ENCODE measurements around the gene HOXC5.

HOXC5 gene

DNA sequence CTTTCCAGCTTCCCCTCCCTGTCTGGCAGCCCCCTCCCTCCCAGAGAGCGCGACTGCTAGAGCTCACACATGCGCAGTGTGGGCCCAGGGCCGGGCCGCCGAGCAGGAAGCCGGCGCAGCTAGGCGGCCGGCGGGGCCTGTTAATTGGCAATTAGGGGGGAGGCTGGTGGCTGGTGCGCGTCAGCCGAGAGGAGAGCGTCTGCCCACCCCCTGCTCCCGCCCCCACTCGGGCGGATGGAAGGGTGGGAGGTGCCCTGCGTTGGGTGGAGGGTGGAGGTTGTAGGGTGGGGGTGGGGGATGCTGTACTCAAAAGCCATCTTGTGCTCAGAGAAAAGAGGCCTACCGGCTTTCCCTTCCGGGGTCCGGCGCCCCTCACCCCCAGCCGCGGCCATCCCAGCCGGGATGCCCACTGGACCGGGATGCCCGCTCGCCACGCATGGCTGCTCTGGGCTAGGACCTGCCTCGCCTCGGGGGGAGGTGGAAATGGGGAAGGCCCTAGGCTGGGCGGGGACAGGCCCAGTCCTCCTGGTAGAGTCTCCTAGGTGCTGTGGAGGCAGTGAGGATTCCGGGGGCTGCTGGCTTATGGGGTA lies 14.9 kb upstream of the HOXC5 start:
- POLR2A ChIA-PET, result no interaction called here
- CTCF ChIA-PET, result interaction anchor here (1.1 to 2.6 kb wide), 3 partner anchors 9 to 196 kb away, joined by 3 to 7 read pairs (median 7); partner anchors contain the start of gene HOXC5

DNA sequence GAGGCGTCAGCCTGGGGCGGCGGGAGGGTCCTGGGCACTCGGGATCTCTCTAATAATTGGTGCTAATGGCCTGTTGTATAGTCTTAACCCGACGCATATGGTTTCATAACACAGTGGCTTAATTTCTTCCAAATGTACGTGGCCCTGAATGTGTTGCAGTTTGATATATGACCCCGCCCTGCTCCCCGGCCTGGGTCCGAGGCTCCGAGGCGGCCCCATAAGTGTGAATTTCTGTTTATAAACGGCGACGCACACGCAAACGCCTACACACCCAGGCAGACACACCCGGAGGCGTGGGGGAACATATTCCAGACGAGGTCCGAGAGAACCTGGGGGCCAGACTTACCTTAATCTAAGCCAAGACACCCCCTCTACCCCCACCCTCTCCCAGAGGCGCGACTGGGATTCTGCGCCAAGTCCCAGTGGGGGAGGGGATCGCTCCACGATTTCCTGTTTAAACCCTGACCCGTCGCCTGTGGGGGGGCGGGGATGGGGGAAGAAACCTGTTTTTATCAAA lies 14.3 kb upstream of the HOXC5 start:
- ChIA-PET POLR2A (no interaction called here), CTCF (interaction anchor here (1.1 kb wide), 1 partner anchor 9 kb away, joined by 3 read pairs; no protein-coding TSS in a partner anchor)
- H3K4me1 ChIP-seq (ENCODE audit: control extremely low read depth in 1 of 4, control insufficient read depth in 4 of 4, insufficient read depth in 4 of 4, low read length in 3 of 4), result peaks cover 0 to 19% (median 9%) of the 10 kb centered on the region in 4 experiments
- DNase-seq, result no peak
- H3K27ac ChIP-seq (ENCODE audit: insufficient read depth in 1 of 2, low read depth in 1 of 2, low read length in 2 of 2, poor library complexity in 1 of 2, severe bottlenecking in 2 of 2), result peak overlapping the region in 1 of 2 experiments; percentile 54
- peak overlapping the region in 3 of 7 experiments; percentile 26 to 64 (median 59) for H3K4me3 ChIP-seq (ENCODE audit: control insufficient read depth in 1 of 7, extremely low read depth in 1 of 7, insufficient read depth in 4 of 7, low read depth in 2 of 7, low read length in 6 of 7)
- peaks cover 0 to 4% (median 0%) of the 10 kb centered on the region in 5 experiments for H3K9me3 ChIP-seq (ENCODE audit: control extremely low read depth in 1 of 5, control insufficient read depth in 4 of 5, insufficient read depth in 2 of 5, low read depth in 1 of 5, low read length in 4 of 5)
- no peaks in the 10 kb centered on the region for H3K36me3 ChIP-seq (ENCODE audit: control insufficient read depth in 4 of 4, insufficient read depth in 4 of 4, low read length in 3 of 4)
- 26% methylated on average over 15 of the region's 29 CpGs for WGBS (ENCODE audit: insufficient coverage)
- H3K27me3 ChIP-seq (replicated peaks in 2 of 5; ENCODE audit: control insufficient read depth in 4 of 5, insufficient read depth in 5 of 5, low read length in 4 of 5), result peaks cover 5 to 99% (median 56%) of the 10 kb centered on the region in 5 experiments

More for the DNA sequence above, 14.9 kb upstream of the HOXC5 start:
- peaks cover 0 to 19% (median 9%) of the 10 kb centered on the region in 4 experiments for H3K4me1 ChIP-seq (ENCODE audit: control extremely low read depth in 1 of 4, control insufficient read depth in 4 of 4, insufficient read depth in 4 of 4, low read length in 3 of 4)
- H3K4me3 ChIP-seq (ENCODE audit: control insufficient read depth in 1 of 7, extremely low read depth in 1 of 7, insufficient read depth in 4 of 7, low read depth in 2 of 7, low read length in 6 of 7), result peak overlapping the region in 5 of 7 experiments; percentile 10 to 64 (median 27)
- H3K36me3 ChIP-seq (ENCODE audit: control insufficient read depth in 4 of 4, insufficient read depth in 4 of 4, low read length in 3 of 4), result no peaks in the 10 kb centered on the region
- 5% methylated on average over 18 of the region's 34 CpGs for WGBS (ENCODE audit: insufficient coverage)
- peak; percentile 48 to 66 (median 61) for DNase-seq
- H3K27me3 ChIP-seq (replicated peaks in 2 of 5; ENCODE audit: control insufficient read depth in 4 of 5, insufficient read depth in 5 of 5, low read length in 4 of 5), result peaks cover 5 to 99% (median 58%) of the 10 kb centered on the region in 5 experiments
- peaks cover 0 to 4% (median 0%) of the 10 kb centered on the region in 5 experiments for H3K9me3 ChIP-seq (ENCODE audit: control extremely low read depth in 1 of 5, control insufficient read depth in 4 of 5, insufficient read depth in 2 of 5, low read depth in 1 of 5, low read length in 4 of 5)
- peak overlapping the region in 1 of 2 experiments; percentile 54 for H3K27ac ChIP-seq (ENCODE audit: insufficient read depth in 1 of 2, low read depth in 1 of 2, low read length in 2 of 2, poor library complexity in 1 of 2, severe bottlenecking in 2 of 2)

DNA sequence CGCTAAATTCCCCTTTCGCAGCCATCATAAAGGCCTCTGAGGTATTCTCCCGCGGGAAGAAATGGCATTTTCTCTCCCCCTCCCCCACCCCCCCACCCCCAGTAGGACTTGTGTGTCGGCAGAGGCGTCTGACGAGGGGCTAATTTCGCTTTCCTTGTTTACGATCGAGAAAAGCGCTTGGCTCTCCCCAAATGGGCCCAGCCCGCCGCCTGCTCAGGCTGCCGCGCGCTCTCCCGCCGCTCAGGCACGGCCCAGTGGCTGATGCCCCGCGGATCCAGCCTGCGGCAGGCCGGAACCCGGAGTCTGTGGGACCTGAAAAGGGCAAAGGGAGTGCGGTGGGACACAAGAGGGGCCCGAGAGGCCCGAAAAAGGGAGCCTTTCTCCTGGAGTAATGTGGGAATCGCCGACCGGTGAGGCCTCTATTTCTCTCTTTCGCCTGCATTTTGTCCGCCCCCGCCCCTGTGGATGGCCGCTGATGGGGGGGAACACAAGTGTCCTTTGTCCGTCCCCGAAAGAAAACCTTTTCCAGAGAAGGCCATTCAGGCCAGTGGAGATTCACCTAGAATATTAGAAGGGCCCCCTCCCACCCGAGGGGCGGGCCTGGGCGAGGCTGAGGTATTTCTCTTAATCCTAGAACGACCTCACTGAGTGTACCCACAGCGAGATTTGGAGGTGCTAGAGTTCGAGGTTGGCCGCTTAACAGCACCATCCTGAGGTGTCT lies 13.6 kb upstream of the HOXC5 start:
- Histone ChIP-seq H3K27me3 (replicated peaks in 2 of 5; ENCODE audit: control insufficient read depth in 4 of 5, insufficient read depth in 5 of 5, low read length in 4 of 5) (peaks cover 5 to 98% (median 55%) of the 10 kb centered on the region in 5 experiments), H3K9me3 (ENCODE audit: control extremely low read depth in 1 of 5, control insufficient read depth in 4 of 5, insufficient read depth in 2 of 5, low read depth in 1 of 5, low read length in 4 of 5) (peaks cover 0 to 4% (median 0%) of the 10 kb centered on the region in 5 experiments), H3K4me1 (ENCODE audit: control extremely low read depth in 1 of 4, control insufficient read depth in 4 of 4, insufficient read depth in 4 of 4, low read length in 3 of 4) (peaks cover 0 to 17% (median 9%) of the 10 kb centered on the region in 4 experiments), H3K4me3 (ENCODE audit: control insufficient read depth in 1 of 7, extremely low read depth in 1 of 7, insufficient read depth in 4 of 7, low read depth in 2 of 7, low read length in 6 of 7) (no peak overlapping the region), H3K27ac (ENCODE audit: insufficient read depth in 1 of 2, low read depth in 1 of 2, low read length in 2 of 2, poor library complexity in 1 of 2, severe bottlenecking in 2 of 2) (no peak overlapping the region), H3K36me3 (ENCODE audit: control insufficient read depth in 4 of 4, insufficient read depth in 4 of 4, low read length in 3 of 4) (no peaks in the 10 kb centered on the region)
- no peak for DNase-seq
- ChIA-PET POLR2A (no interaction called here), CTCF (no interaction called here)
- WGBS (ENCODE audit: insufficient coverage), result 26% methylated on average over 24 of the region's 43 CpGs

DNA sequence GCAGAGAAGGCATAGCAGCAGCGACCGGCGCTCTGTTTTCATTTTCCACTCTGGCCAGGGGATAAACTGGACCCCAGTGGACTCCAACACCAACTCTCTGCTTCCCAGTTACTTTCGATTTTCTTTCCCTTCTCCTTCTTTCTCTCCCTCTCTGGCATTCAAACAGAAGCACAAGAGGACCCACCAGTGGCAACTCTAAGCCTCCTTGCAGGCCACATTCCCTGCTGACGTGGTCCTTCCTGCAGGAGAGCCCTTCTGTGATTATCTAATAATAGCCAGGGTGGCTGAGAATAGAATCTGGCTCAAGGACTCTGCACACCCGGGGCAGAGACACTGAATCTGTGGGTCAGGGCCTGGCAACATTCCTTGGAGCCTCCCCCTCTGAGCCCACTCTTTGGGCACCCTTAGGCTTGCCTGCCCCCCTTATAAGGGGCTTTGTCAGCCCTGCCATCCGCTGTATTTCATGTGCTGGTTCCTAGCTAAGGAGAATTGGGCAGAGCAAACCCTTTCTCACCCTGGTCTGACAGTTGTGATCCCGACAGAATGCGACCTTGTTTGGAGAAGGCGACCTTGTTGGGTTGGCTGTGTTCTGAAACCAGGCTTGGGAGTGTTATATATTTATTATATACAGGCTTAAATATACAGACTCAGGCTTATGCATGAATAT lies 12.8 kb upstream of the HOXC5 start:
- Histone ChIP-seq H3K4me3 (ENCODE audit: control insufficient read depth in 1 of 7, extremely low read depth in 1 of 7, insufficient read depth in 4 of 7, low read depth in 2 of 7, low read length in 6 of 7) (no peak overlapping the region), H3K27me3 (replicated peaks in 2 of 5; ENCODE audit: control insufficient read depth in 4 of 5, insufficient read depth in 5 of 5, low read length in 4 of 5) (peaks cover 9 to 98% (median 50%) of the 10 kb centered on the region in 5 experiments), H3K9me3 (ENCODE audit: control extremely low read depth in 1 of 5, control insufficient read depth in 4 of 5, insufficient read depth in 2 of 5, low read depth in 1 of 5, low read length in 4 of 5) (peaks cover 0 to 4% (median 0%) of the 10 kb centered on the region in 5 experiments), H3K27ac (ENCODE audit: insufficient read depth in 1 of 2, low read depth in 1 of 2, low read length in 2 of 2, poor library complexity in 1 of 2, severe bottlenecking in 2 of 2) (no peak overlapping the region), H3K36me3 (ENCODE audit: control insufficient read depth in 4 of 4, insufficient read depth in 4 of 4, low read length in 3 of 4) (no peaks in the 10 kb centered on the region), H3K4me1 (ENCODE audit: control extremely low read depth in 1 of 4, control insufficient read depth in 4 of 4, insufficient read depth in 4 of 4, low read length in 3 of 4) (peaks cover 0 to 15% (median 9%) of the 10 kb centered on the region in 4 experiments)
- ChIA-PET POLR2A (no interaction called here), CTCF (no interaction called here)
- 46% methylated on average over 5 of the region's 10 CpGs for WGBS (ENCODE audit: insufficient coverage)
- no peak for DNase-seq

DNA sequence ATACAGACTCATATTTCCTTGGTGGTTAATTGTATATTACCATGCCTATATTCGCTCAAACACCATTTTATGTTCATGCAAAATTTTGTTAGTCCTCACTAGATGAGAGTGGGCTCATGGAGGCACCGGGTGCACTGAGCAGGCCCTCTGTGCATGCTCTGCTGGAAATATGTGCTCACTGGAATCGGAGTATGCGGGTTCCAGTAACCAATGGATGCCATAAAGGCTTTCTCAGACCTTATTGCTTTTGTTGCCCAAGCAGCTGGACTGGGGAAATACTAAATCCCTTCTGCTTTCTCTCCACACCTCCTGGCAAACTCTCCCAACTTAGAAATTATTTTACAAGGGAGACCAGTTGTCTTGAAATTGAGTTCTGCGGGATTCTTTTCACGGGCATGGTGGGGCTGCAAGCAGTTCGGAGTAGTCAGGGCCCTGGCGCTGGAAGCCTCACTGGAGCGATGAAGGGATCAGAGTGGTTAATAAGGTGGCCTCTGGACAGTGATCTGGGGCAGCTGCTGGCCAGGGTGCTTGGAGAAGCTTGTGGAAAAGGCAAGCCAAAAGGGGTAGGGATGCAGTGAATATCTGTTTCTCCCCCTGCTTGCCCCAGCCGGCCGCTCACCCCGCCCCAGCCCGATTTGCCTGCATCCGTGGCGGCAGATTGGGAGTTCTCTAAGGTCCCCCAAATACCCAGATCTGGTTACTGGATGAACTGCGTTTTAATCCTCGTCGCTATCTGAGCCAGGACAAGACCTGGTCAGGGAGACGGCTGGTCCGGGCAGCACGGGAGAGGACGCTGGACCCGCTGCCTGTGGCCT lies 12.1 kb upstream of the HOXC5 start:
- no peak for DNase-seq
- Histone ChIP-seq H3K27ac (ENCODE audit: insufficient read depth in 1 of 2, low read depth in 1 of 2, low read length in 2 of 2, poor library complexity in 1 of 2, severe bottlenecking in 2 of 2) (no peak overlapping the region), H3K27me3 (replicated peaks in 2 of 5; ENCODE audit: control insufficient read depth in 4 of 5, insufficient read depth in 5 of 5, low read length in 4 of 5) (peaks cover 9 to 97% (median 47%) of the 10 kb centered on the region in 5 experiments), H3K4me3 (ENCODE audit: control insufficient read depth in 1 of 7, extremely low read depth in 1 of 7, insufficient read depth in 4 of 7, low read depth in 2 of 7, low read length in 6 of 7) (no peak overlapping the region), H3K9me3 (ENCODE audit: control extremely low read depth in 1 of 5, control insufficient read depth in 4 of 5, insufficient read depth in 2 of 5, low read depth in 1 of 5, low read length in 4 of 5) (peaks cover 0 to 4% (median 0%) of the 10 kb centered on the region in 5 experiments), H3K36me3 (ENCODE audit: control insufficient read depth in 4 of 4, insufficient read depth in 4 of 4, low read length in 3 of 4) (no peaks in the 10 kb centered on the region), H3K4me1 (ENCODE audit: control extremely low read depth in 1 of 4, control insufficient read depth in 4 of 4, insufficient read depth in 4 of 4, low read length in 3 of 4) (peaks cover 0 to 15% (median 9%) of the 10 kb centered on the region in 4 experiments)
- POLR2A ChIA-PET, result no interaction called here
- CTCF ChIA-PET, result no interaction called here
- WGBS (ENCODE audit: insufficient coverage), result 63% methylated on average over 16 of the region's 23 CpGs

DNA sequence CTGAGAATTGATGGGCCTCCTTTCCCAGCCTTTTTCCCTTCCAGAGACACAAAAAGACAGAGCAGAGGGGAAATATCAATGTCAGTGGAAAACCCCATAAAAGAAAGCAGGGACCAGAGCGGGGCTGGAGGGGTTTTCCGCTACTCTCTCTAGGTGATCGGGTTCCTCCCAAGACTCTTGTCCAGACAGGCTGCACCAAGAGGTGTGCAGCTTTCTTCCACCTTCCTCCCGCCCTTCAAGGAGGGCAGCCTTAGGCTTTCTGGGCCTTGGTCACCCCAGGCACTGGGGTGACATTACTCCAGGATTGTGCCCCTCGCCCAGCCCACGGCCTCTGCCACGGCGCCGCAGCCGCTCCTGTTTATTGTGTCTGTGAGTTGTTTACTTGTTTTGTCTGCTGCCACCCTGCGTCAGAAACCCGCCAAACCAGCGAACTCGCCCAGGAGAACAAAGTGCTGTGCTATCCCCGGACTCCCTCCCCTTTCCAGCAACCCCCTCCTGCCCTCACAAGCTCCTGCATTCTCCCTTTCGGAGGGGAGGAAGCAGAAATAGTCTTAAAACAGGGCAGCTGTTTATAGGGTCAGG lies 11.3 kb upstream of the HOXC5 start:
- ChIA-PET CTCF (interaction anchor here (0.8 to 2.8 kb wide), 6 partner anchors 9 to 186 kb away, joined by 3 to 11 read pairs (median 4); no protein-coding TSS in a partner anchor), POLR2A (no interaction called here)
- DNase-seq, result no peak
- Histone ChIP-seq H3K9me3 (ENCODE audit: control extremely low read depth in 1 of 5, control insufficient read depth in 4 of 5, insufficient read depth in 2 of 5, low read depth in 1 of 5, low read length in 4 of 5) (peaks cover 0 to 2% (median 0%) of the 10 kb centered on the region in 5 experiments), H3K27ac (ENCODE audit: insufficient read depth in 1 of 2, low read depth in 1 of 2, low read length in 2 of 2, poor library complexity in 1 of 2, severe bottlenecking in 2 of 2) (no peak overlapping the region), H3K4me3 (ENCODE audit: control insufficient read depth in 1 of 7, extremely low read depth in 1 of 7, insufficient read depth in 4 of 7, low read depth in 2 of 7, low read length in 6 of 7) (no peak overlapping the region), H3K27me3 (replicated peaks in 2 of 5; ENCODE audit: control insufficient read depth in 4 of 5, insufficient read depth in 5 of 5, low read length in 4 of 5) (peaks cover 12 to 99% (median 48%) of the 10 kb centered on the region in 5 experiments), H3K36me3 (ENCODE audit: control insufficient read depth in 4 of 4, insufficient read depth in 4 of 4, low read length in 3 of 4) (no peaks in the 10 kb centered on the region), H3K4me1 (ENCODE audit: control extremely low read depth in 1 of 4, control insufficient read depth in 4 of 4, insufficient read depth in 4 of 4, low read length in 3 of 4) (peaks cover 0 to 15% (median 9%) of the 10 kb centered on the region in 4 experiments)
- WGBS (ENCODE audit: insufficient coverage), result 71% methylated on average over 6 of the region's 16 CpGs
